ENCODE data around the gene MDN1.

DNA sequence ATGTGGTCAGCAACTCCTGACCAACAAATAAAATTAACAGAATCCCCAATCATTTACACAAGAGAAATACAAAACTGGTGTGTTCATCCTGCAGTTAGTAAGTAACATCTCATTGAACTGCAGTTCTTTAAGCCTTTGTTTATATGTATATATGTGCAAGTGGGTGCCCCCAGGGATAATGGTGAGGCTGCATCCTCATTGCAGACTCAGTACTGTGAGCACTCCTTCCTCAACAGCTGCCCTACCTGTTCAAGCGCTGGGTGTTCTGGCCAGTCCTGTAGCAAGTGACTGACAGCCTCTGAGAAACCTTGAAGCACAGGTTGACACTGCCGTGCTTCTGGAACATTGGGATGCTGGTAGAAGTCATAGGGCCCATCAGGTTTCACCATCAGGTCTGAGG, 131.3 kb downstream of the MDN1 start:
- no peak for TF ChIP-seq POLR2AphosphoS5 (IDR thresholded peaks at IDR 0.05; ENCODE audit: low read depth, low read length)
- no peak for TF ChIP-seq SP1 (IDR thresholded peaks at IDR 0.05; ENCODE audit: low read depth)
- no peak for TF ChIP-seq CEBPB (IDR thresholded peaks at IDR 0.05; ENCODE audit: low read depth)
- no peak for TF ChIP-seq CTCF (IDR thresholded peaks at IDR 0.05 in 2 of 3, conservative IDR thresholded peaks at IDR 0.05 in 1 of 3; ENCODE audit: borderline replicate concordance in 1 of 3, insufficient read depth in 1 of 3, low read depth in 2 of 3, low read length in 2 of 3)
- no peak for TF ChIP-seq EGR1 (IDR thresholded peaks at IDR 0.05; ENCODE audit: low read depth)
- TF ChIP-seq POLR2A (IDR thresholded peaks at IDR 0.05; ENCODE audit: borderline replicate concordance, extremely low read depth, insufficient read depth, insufficient read length), result no peak
- TF ChIP-seq, protein P1, sequence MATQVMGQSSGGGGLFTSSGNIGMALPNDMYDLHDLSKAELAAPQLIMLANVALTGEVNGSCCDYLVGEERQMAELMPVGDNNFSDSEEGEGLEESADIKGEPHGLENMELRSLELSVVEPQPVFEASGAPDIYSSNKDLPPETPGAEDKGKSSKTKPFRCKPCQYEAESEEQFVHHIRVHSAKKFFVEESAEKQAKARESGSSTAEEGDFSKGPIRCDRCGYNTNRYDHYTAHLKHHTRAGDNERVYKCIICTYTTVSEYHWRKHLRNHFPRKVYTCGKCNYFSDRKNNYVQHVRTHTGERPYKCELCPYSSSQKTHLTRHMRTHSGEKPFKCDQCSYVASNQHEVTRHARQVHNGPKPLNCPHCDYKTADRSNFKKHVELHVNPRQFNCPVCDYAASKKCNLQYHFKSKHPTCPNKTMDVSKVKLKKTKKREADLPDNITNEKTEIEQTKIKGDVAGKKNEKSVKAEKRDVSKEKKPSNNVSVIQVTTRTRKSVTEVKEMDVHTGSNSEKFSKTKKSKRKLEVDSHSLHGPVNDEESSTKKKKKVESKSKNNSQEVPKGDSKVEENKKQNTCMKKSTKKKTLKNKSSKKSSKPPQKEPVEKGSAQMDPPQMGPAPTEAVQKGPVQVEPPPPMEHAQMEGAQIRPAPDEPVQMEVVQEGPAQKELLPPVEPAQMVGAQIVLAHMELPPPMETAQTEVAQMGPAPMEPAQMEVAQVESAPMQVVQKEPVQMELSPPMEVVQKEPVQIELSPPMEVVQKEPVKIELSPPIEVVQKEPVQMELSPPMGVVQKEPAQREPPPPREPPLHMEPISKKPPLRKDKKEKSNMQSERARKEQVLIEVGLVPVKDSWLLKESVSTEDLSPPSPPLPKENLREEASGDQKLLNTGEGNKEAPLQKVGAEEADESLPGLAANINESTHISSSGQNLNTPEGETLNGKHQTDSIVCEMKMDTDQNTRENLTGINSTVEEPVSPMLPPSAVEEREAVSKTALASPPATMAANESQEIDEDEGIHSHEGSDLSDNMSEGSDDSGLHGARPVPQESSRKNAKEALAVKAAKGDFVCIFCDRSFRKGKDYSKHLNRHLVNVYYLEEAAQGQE (IDR thresholded peaks at IDR 0.05; ENCODE audit: low read depth), result no peak
- no peak for TF ChIP-seq ZFX (IDR thresholded peaks at IDR 0.05)
- TF ChIP-seq, protein P2, sequence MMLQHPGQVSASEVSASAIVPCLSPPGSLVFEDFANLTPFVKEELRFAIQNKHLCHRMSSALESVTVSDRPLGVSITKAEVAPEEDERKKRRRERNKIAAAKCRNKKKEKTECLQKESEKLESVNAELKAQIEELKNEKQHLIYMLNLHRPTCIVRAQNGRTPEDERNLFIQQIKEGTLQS (IDR thresholded peaks at IDR 0.05), result no peak
- no peak for TF ChIP-seq RAD21 (IDR thresholded peaks at IDR 0.05; ENCODE audit: low read depth)
- TF ChIP-seq YY1 (IDR thresholded peaks at IDR 0.05; ENCODE audit: extremely low read depth, insufficient replicate concordance, low read depth, low read length), result no peak
- TF ChIP-seq ZBTB33 (IDR thresholded peaks at IDR 0.05; ENCODE audit: extremely low read depth, insufficient replicate concordance, low read length), result no peak
- TF ChIP-seq SIN3A (IDR thresholded peaks at IDR 0.05; ENCODE audit: low read depth), result no peak
